ENCODE data around the gene SPAST.
A peak's percentile ranks its signal among the peaks of the same experiment; 100 is the strongest.
"Not testable (repeated sequence)": the region's sequence is repeated elsewhere in the genome, so short reads cannot be mapped to it uniquely, and the experiment has no call there.

The SPAST gene

GRCh38 chr2:32067549-32067948 is 4.2 kb downstream of the SPAST start:
- peaks cover 33% of the 10 kb centered on the region for H3K4me1 Mint-ChIP-seq
- no peak overlapping the region for H3K4me3 Mint-ChIP-seq
- ATAC-seq: no peak
- H3K27me3 Mint-ChIP-seq: no peaks in the 10 kb centered on the region
- peaks cover 9% of the 10 kb centered on the region for H3K36me3 Mint-ChIP-seq (ENCODE audit: low read depth)
- H3K27ac Mint-ChIP-seq: no peak overlapping the region
- no peak for DNase-seq
- H3K9me3 Mint-ChIP-seq: no peaks in the 10 kb centered on the region

GRCh38 chr2:32074134-32074506 is 10.8 kb downstream of the SPAST start:
- Mint-ChIP-seq H3K4me3 (no peak overlapping the region), H3K4me1 (peaks cover 4% of the 10 kb centered on the region), H3K27ac (no peak overlapping the region), H3K27me3 (no peaks in the 10 kb centered on the region), H3K36me3 (ENCODE audit: low read depth) (peaks cover 9% of the 10 kb centered on the region), H3K9me3 (no peaks in the 10 kb centered on the region)
- no peak for ATAC-seq
- no peak for DNase-seq

GRCh38 chr2:32095671-32096070 is 32.3 kb downstream of the SPAST start:
- ATAC-seq (no peak), DNase-seq (no peak)
- Mint-ChIP-seq H3K4me1 (no peaks in the 10 kb centered on the region), H3K36me3 (ENCODE audit: low read depth) (peaks cover 12% of the 10 kb centered on the region), H3K27ac (no peak overlapping the region), H3K27me3 (no peaks in the 10 kb centered on the region), H3K4me3 (no peak overlapping the region), H3K9me3 (no peaks in the 10 kb centered on the region)

GRCh38 chr2:32108111-32108510 is 44.8 kb downstream of the SPAST start:
- Mint-ChIP-seq H3K4me1 (peaks cover 4% of the 10 kb centered on the region), H3K9me3 (peaks cover 8% of the 10 kb centered on the region), H3K27me3 (no peaks in the 10 kb centered on the region), H3K27ac (no peak overlapping the region), H3K4me3 (no peak overlapping the region), H3K36me3 (ENCODE audit: low read depth) (peaks cover 40% of the 10 kb centered on the region)
- ATAC-seq (no peak), DNase-seq (no peak)

GRCh38 chr2:32118055-32118454 is 54.7 kb downstream of the SPAST start:
- ATAC-seq (peak; percentile 46), DNase-seq (no peak)
- H3K27ac Mint-ChIP-seq: no peak overlapping the region
- peaks cover 11% of the 10 kb centered on the region for H3K36me3 Mint-ChIP-seq (ENCODE audit: low read depth)
- no peak overlapping the region for H3K4me3 Mint-ChIP-seq
- H3K4me1 Mint-ChIP-seq: peaks cover 9% of the 10 kb centered on the region
- H3K27me3 Mint-ChIP-seq: no peaks in the 10 kb centered on the region
- H3K9me3 Mint-ChIP-seq: no peaks in the 10 kb centered on the region

- H3K36me3 Mint-ChIP-seq (ENCODE audit: low read depth): peaks cover 21% of the 10 kb centered on the region
- no peak overlapping the region for H3K4me3 Mint-ChIP-seq
- H3K4me1 Mint-ChIP-seq: peaks cover 9% of the 10 kb centered on the region
- H3K27me3 Mint-ChIP-seq: no peaks in the 10 kb centered on the region
- DNase-seq: no peak
- no peak overlapping the region for H3K27ac Mint-ChIP-seq
- no peak for ATAC-seq
- no peaks in the 10 kb centered on the region for H3K9me3 Mint-ChIP-seq
Observed at GRCh38 chr2:32119161-32119560, 55.8 kb downstream of the SPAST start.

GRCh38 chr2:32124660-32125059 is 61.3 kb downstream of the SPAST start:
- ATAC-seq (no peak), DNase-seq (no peak)
- no peak overlapping the region for H3K27ac Mint-ChIP-seq
- H3K9me3 Mint-ChIP-seq: no peaks in the 10 kb centered on the region
- peaks cover 6% of the 10 kb centered on the region for H3K4me1 Mint-ChIP-seq
- H3K36me3 Mint-ChIP-seq (ENCODE audit: low read depth): peaks cover 29% of the 10 kb centered on the region
- H3K27me3 Mint-ChIP-seq: no peaks in the 10 kb centered on the region
- H3K4me3 Mint-ChIP-seq: no peak overlapping the region

GRCh38 chr2:32128636-32129035 is 65.3 kb downstream of the SPAST start:
- Mint-ChIP-seq H3K27ac (no peak overlapping the region), H3K4me1 (no peaks in the 10 kb centered on the region), H3K9me3 (no peaks in the 10 kb centered on the region), H3K36me3 (ENCODE audit: low read depth) (peaks cover 27% of the 10 kb centered on the region), H3K27me3 (no peaks in the 10 kb centered on the region), H3K4me3 (no peak overlapping the region)
- ATAC-seq (no peak), DNase-seq (no peak)

- Mint-ChIP-seq H3K4me1 (no peaks in the 10 kb centered on the region), H3K27ac (no peak overlapping the region), H3K36me3 (ENCODE audit: low read depth) (peaks cover 22% of the 10 kb centered on the region), H3K9me3 (no peaks in the 10 kb centered on the region), H3K27me3 (no peaks in the 10 kb centered on the region), H3K4me3 (no peak overlapping the region)
- DNase-seq (no peak), ATAC-seq (no peak)
Observed at GRCh38 chr2:32129086-32129485, 65.7 kb downstream of the SPAST start.

- ATAC-seq: peak; percentile 43
- Mint-ChIP-seq H3K27ac (no peak overlapping the region), H3K27me3 (no peaks in the 10 kb centered on the region), H3K4me3 (no peak overlapping the region), H3K9me3 (no peaks in the 10 kb centered on the region), H3K36me3 (ENCODE audit: low read depth) (peaks cover 8% of the 10 kb centered on the region), H3K4me1 (no peaks in the 10 kb centered on the region)
- DNase-seq: no peak
Observed at GRCh38 chr2:32135409-32135808, 72.1 kb downstream of the SPAST start.

GRCh38 chr2:32136097-32136496 is 72.7 kb downstream of the SPAST start:
- no peak for DNase-seq
- Mint-ChIP-seq H3K9me3 (no peaks in the 10 kb centered on the region), H3K4me1 (no peaks in the 10 kb centered on the region), H3K27me3 (no peaks in the 10 kb centered on the region), H3K36me3 (ENCODE audit: low read depth) (peaks cover 7% of the 10 kb centered on the region), H3K27ac (no peak overlapping the region), H3K4me3 (no peak overlapping the region)
- no peak for ATAC-seq

GRCh38 chr2:32151544-32151943 is 88.2 kb downstream of the SPAST start:
- not testable (repeated sequence) for H3K9me3 Mint-ChIP-seq; H3K4me1 Mint-ChIP-seq; ATAC-seq; H3K27ac Mint-ChIP-seq; DNase-seq; H3K36me3 Mint-ChIP-seq (ENCODE audit: low read depth); H3K4me3 Mint-ChIP-seq; H3K27me3 Mint-ChIP-seq

GRCh38 chr2:32159678-32160077 is 96.3 kb downstream of the SPAST start:
- no peak for ATAC-seq

GRCh38 chr2:32161296-32161695 is 97.9 kb downstream of the SPAST start:
- DNase-seq (no peak), ATAC-seq (no peak)
- Mint-ChIP-seq H3K36me3 (ENCODE audit: low read depth) (peaks cover 14% of the 10 kb centered on the region), H3K4me1 (peaks cover 17% of the 10 kb centered on the region), H3K27me3 (no peaks in the 10 kb centered on the region), H3K27ac (no peak overlapping the region), H3K9me3 (no peaks in the 10 kb centered on the region), H3K4me3 (no peak overlapping the region)

More at GRCh38 chr2:32159678-32160077, 96.3 kb downstream of the SPAST start:
- Mint-ChIP-seq H3K27ac (no peak overlapping the region), H3K9me3 (no peaks in the 10 kb centered on the region), H3K36me3 (ENCODE audit: low read depth) (peaks cover 11% of the 10 kb centered on the region), H3K4me1 (peaks cover 10% of the 10 kb centered on the region), H3K4me3 (no peak overlapping the region), H3K27me3 (no peaks in the 10 kb centered on the region)
- DNase-seq: no peak

- peaks cover 38% of the 10 kb centered on the region for H3K4me1 Mint-ChIP-seq
- peaks cover 19% of the 10 kb centered on the region for H3K36me3 Mint-ChIP-seq (ENCODE audit: low read depth)
- DNase-seq, H3K9me3 Mint-ChIP-seq, ATAC-seq, H3K27me3 Mint-ChIP-seq: not testable (repeated sequence)
- H3K4me3 Mint-ChIP-seq: peak overlapping the region; percentile 97
- peak overlapping the region; percentile 98 for H3K27ac Mint-ChIP-seq
Observed at GRCh38 chr2:32164254-32164653, 100.9 kb downstream of the SPAST start.

- not testable (repeated sequence) for H3K9me3 Mint-ChIP-seq, H3K27me3 Mint-ChIP-seq
- peak overlapping the region; percentile 97 for H3K4me3 Mint-ChIP-seq
- peak overlapping the region; percentile 98 for H3K27ac Mint-ChIP-seq
- peaks cover 38% of the 10 kb centered on the region for H3K4me1 Mint-ChIP-seq
- DNase-seq (peak; percentile 5), ATAC-seq (peak; percentile 2)
- H3K36me3 Mint-ChIP-seq (ENCODE audit: low read depth): peaks cover 14% of the 10 kb centered on the region
Observed at GRCh38 chr2:32165027-32165347, 101.6 kb downstream of the SPAST start.
